GOT3 (cell line): ENCODE measurements around the gene NRXN2.
"Not testable (repeated sequence)": the region's sequence is repeated elsewhere in the genome, so short reads cannot be mapped to it uniquely, and the experiment has no call there.

Source experiments
- DNase-seq: peaks from one replicate; lab custom pipeline; 2025; ENCODE audit warnings: mixed read lengths; lab: John Stamatoyannopoulos, UW

Gene NRXN2

DNA sequence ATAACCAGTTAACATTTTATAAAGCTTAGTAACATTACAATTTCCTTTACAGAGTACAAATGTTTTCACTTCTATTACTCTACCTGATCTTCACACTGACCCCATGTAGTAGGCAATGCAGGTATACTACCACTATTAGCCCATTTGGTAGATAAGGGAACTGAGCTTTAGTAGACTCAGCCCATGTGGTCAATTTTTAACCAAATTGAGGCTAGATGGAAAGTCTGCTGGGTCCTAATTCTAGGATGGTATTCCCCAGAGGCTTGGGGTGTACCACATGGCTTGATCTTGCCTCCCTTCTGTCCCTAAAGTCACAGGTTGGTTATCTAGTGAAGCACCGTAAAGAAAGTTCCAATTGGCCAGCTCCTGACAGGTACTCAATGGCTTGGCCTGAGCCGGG is 48.2 kb downstream of the NRXN2 start:
- DNase-seq, result no peak

DNA sequence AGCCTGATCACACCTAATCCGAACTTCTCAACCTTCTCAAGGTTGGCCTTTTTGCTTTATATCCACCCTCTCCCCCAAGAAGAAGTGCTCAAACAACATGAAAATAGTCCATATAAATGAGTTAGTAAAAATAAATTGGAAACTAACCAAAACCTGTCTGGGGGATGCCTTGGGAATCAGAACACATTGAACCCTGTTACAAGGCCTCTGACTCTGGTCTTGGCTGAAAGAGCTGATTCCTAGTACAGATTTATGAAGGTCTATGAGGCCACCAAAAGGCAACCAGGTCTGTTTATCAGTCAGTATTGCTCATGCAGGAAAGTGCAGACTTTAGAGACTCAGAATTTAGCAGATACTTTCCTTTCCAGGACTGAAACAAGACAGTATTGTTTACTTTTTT is 49.7 kb downstream of the NRXN2 start:
- no peak for DNase-seq

DNA sequence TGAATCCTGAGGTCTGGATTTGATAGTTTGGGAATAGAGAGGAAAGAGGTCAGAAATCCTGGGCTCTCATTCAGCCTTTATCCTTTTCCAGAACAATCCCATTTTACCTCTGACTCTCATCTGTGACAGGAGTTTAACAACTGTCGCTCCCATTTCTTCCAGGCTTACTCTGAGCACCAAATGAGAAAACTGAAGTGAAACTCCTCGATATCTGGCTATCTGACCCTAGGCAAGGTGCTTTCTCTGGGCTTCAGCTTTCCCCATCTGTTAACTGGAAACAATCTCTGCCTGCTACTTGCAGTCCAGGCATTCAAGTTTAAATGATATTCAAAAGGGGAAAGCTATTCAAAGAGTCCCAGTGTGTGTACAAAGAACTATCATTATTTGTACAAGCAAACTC is 50.1 kb downstream of the NRXN2 start:
- no peak for DNase-seq

DNA sequence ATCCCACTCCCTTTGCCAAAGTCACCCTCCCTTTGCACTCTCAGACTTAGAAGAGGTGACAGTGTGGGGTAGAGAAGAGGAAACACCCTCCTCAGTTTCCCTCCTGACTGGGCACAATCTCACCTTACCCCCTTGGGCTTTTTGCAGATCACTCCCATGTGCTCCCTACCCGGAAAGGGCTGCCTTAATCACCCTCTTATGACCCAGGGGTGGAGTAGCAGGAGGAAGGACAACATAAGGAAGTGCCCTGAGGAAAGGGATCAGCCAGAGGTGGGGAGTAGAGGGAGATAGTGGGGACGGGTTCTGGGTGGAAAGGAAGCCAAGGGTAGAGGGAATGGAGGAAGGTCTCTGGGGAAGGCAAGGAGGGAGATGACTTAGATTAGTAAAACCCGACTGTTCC is 52.0 kb downstream of the NRXN2 start:
- no peak for DNase-seq

GRCh38 chr11:64667154-64667745 is 55.7 kb downstream of the NRXN2 start:
- DNase-seq, result no peak

DNA sequence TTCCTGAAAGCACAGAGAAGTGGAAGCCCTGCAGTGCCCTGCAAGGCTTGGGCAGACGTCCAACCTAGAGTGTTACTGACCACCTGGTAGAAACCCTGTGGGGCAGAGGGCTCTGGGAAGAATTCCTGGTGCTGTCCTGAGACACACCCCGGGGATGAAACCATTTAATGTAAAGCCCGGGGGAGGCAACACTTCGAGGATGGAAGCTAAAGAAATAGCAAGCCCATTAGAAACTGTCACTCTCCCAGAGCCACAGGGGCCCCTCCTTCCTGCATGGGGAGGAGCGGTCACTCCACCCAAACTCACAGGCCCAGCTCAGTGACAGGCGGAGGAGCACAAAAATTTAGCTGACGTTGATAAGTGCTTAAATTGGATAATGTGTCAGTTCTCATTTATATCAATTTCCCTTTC is 57.6 kb downstream of the NRXN2 start:
- DNase-seq, result no peak

DNA sequence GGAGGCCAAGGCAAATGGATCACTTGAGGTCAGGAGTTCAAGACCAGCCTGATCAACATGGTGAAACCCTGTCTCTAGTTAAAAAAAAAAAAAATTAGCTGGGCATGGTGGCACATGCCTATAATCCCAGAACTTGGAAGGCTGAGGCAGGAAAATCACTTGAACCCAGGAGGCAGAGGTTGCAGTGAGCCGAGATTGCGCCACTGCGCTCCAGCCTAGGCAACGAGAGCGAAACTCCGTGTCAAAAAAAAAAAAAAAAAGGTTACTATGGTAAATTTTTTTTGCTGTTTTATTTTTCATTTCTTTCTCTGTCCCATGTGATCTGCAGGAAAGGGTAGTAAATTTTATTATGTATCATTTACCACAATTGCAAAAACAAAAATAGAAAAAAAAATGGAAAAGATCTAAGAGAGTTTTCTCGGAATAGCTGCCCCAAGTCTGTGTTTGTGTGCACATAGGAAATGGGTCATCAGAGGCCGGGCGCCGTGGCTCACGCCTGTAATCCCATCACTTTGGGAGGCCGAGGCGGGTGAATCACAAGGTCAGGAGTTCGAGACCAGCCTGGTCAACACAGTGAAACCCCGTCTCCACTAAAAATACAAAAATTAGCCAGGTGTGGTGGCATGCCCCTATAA is 58.6 kb downstream of the NRXN2 start:
- DNase-seq, result not testable (repeated sequence)

DNA sequence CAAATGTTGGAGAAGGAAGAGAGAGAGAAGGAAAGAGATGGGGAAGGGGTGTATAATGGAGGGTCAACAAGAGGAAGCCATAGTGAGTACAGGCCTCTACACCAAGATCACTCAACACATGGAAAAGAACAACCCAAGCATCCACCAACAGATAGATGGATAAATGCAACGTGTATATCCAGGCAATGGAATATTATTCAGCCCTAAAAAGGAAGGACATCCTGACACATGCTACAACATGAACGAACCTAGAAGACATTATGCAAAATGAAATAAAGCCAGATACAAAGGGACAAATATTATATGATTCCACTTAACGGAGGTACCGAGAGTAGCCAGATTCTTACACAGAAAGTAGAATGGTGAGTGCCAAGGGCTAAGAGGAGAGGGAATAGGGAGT is 59.3 kb downstream of the NRXN2 start:
- no peak for DNase-seq

- DNase-seq, result no peak
Observed at GRCh38 chr11:64661614-64662013, 61.4 kb downstream of the NRXN2 start.

- peak; percentile 48 for DNase-seq
Observed at GRCh38 chr11:64661146-64661545, 61.9 kb downstream of the NRXN2 start.

- DNase-seq, result no peak
Observed at GRCh38 chr11:64660706-64661105, 62.3 kb downstream of the NRXN2 start.

DNA sequence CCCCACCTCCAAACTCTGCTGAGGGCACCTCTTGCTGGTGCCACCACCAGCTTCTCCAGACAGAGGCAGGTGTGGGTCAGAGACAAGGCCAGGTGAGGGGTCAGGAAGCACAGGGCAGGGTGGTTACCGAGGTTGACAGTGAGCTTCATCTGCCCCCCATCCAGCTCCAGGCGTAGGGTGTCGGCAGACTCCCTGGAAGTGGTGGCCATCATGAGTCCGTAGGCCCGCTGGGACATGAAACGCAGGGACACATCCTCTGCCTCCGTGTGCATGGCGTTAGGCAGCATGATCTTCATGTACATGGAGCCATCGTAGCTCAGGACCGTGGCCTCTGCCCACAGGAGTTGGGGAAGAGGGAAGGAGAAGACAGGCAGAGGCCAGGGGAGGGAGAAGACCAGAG is 62.8 kb downstream of the NRXN2 start:
- no peak for DNase-seq

DNA sequence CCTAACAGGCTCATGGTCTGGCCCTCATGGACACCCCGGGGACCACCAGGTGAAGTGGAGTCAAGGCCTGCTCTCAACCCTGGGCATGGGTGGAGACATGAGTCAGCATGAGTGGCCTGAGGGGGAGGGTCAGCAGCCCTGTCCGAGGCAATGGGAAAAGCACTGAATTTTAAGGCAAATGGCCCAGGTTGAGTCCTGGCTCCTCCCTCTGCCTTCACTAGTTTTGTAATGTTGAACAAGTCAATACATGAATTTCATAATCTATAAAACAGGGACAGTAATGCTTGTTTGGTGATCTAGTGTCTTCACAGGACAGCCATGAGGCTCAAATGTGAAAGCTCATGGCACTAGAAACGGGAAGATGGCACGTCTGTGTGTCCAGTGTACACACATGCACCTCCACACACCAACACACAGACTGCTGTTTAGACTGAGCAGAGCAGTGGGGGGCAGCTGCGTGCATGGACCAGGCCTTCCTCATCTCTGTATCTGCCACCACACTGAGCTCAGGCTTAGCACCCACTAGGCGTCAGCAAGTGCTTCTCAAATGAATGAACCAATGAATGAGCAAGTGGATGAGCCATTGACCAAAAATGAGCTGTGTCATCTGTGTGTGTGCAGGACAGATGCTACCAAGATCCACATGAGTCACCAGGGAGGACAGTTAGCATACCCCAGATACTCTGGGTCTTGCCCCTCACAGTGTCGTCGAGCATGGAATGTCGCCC is 63.4 kb downstream of the NRXN2 start:
- no peak for DNase-seq

GRCh38 chr11:64658265-64658664 is 64.7 kb downstream of the NRXN2 start:
- DNase-seq, result no peak

DNA sequence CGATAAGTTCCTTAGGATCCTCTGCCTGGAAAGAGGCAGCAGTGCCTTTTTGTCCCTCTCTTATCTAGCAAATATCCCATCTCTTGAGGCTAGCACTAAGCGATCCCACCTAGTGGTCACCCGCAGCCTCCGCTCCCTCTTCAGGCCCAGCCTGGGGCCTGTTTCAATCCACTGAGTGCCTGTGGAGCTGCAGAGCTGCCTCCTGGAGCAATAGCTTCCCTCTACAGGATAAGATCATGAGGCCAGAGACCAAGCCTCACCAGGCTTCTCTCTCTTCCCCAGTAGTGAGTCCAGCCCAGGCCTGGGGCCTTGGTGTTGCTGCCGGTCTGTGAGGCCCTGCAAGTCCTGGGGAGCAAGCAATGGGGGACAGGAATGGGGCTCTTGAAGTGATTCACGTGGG is 66.1 kb downstream of the NRXN2 start:
- DNase-seq, result no peak

DNA sequence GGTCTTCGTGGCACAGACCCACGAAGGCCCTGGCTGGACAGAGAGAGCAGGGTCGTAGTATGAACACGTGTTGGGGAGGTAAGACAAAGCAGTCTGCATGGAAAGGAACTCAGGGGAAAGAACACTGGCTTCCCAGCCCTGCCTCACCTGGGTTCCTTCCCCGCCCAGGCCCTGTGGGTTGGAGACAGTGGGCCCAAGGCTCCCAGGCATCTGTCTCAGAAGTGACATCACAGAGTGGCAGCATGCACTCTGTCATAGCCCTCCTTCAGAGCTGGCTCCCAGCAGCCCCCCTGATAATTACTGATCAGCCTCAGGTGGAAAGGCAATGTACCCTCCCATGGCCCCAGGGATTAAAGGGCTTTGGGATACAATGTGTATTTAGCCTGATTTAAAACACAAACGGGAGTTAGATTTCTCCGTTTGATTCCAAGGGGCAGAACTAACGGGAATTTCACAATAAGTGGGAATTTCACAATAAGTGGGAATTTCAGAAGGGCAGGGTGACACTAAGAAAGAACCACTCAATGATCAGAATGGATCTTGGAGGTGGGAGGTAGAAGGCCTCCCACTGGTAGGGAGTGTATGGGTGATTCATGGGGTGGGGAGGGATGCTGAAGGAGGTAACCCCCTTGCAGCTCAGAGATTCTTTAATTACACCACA is 66.9 kb downstream of the NRXN2 start:
- DNase-seq, result no peak

DNA sequence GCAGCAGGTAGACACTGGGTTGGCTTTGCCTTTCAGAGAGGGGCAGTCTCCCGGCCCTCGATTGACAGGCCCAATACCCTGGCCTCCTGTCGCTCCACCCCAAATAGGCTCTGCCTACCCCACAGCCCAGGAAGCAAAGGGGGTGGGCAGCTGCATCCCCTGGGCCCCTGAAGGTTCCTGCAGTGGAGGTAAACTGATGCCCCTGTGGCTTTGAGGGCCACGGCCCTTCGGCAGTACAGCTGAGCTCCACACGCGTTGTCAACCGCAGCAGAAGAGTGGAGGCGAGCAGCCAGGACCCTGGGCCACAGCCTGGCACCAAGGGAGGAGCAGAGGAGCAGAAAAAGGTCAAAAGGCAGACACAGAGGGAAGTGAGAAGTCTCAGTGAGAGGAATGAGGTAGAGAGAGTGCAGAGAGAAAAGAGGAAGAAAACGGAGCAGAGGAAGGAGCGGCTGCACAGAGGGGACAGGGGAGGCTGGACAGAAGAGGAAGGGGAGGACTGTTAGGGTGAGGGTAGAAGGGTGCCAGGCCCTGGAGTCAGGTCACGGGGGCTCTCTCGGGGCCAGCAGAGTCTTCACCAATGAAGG is 67.9 kb downstream of the NRXN2 start:
- no peak for DNase-seq

DNA sequence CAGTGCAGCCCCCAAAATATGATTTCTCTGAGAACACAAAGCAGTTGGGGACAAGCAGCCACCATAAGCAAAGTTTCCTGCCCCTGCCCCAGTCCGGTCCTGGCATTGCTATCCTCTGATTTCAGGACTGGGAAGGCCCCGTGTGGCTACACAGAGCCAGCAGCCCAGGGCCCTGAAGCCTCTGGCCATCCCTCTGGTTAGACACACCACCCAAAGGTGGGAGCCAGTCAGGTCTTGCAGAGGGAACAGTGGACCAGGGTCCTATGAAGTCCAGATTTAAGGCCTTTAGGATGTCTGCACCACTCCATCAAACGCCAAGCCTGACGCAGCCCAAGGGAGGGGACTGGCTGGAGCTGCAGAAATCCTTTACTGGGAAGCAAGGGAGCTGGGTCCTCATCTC is 68.6 kb downstream of the NRXN2 start:
- no peak for DNase-seq

DNA sequence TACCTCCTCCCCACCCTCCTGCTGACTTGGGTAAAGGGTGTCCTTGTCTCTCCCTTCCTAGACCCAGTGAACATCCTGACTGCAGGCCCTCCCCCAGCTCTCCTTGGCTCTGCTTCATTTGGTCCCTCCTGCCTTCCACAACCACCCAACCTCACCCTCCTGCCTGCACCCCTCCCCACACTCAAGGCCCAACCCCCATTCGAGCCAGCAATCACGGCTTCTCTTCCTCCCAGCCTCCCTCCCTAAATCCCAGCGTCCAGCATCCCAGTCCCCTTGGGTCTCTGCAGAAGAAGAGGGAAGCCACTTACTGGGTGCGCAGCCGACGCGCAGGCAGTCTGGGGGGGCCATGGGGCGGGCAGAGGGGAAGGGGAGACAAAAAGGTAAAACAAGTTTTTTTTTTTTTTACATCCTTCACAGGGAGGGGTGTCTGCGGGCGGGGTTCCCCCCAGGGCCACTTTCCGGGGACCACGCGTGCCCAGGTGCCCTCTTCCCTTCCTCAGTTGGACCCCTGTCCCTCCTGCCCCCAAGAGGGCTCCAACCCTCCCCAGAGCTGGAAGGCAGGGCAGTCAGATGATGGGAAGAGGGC is 69.5 kb downstream of the NRXN2 start:
- no peak for DNase-seq

- no peak for DNase-seq
Observed at GRCh38 chr11:64652586-64653387, 70.2 kb downstream of the NRXN2 start.

DNA sequence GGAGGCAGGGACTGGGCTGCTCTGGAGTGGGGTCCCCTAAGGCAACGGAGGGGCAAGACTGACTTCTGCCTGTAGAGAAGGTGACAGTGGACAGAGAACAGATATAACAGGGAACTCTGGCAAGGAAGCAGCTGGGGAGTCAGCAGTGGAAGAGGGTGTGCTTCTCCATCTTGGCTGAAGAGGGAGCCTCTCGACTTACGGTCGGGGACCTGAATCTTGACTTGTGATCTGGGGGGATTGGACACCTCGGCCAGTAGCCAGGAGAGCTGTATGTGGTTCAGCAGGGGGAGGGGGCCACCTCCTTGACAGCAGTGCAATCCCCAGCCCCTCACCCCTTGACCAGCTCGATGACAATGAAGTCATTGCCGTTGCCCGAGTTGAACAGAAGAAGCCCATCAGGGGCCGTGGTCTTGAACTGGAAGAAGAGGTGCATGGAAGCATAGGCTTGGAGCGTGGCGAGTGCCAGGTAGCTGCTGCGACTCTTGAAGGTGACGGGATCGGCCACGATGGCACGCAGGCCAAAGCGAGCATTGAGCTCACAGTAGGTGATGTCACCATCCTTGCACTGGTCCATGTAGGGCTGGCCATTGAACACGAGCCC is 72.0 kb downstream of the NRXN2 start:
- no peak for DNase-seq
